ENCODE measurements around the gene PDK2.

Gene PDK2

DNA sequence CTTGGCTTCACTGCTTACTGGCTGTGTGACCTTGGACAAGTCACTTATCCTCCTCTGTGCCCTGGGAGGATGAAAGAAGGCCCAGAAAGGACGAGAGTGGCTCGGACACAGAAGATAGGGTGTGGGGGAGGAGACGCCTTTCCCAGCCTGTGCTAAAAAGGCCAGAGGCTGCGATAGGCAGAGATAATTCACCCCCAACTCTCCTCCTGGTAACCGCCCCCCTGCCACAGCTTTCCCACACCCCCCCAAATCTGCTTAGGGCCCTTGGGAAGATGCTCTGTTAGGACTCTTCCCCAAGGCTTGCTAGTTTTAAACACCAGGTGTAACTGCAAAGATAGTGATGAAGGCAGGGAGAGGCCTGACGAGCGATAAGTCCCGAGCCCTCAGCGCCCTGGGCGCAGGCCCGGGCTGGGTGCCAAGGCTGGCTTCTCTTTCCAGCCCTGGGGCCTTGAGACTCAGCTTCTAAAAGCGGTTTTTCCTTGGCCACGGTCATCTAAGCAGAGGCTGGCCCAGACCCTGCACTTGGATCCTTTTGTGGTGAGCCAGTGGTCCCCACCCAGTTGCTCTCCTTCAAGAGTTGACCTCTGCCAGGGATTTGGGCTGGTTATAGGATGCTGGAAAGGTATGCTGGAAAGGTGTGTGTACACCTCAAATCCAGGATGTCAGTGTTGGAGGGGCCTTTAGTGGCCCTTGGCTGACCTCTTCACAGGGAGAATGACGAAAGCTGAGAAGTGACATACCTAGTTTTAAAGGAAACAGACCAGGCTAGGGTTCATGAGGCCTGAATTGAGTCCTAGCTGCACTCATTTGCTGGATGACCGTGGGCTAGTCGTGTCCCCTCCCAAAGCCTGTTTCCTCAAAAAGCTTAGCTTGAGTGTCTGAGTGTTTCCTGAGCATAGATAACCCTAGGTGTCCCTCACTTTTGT lies 58.8 kb downstream of the PDK2 start:
- no peak for DNase-seq

- no peak for DNase-seq
These were observed 59.5 kb downstream of the PDK2 start for GRCh38 chr17:50154604-50155003.

GRCh38 chr17:50155115-50155819 lies 60.1 kb downstream of the PDK2 start:
- no peak for DNase-seq

GRCh38 chr17:50157891-50158290 lies 62.7 kb downstream of the PDK2 start:
- no peak for DNase-seq

DNA sequence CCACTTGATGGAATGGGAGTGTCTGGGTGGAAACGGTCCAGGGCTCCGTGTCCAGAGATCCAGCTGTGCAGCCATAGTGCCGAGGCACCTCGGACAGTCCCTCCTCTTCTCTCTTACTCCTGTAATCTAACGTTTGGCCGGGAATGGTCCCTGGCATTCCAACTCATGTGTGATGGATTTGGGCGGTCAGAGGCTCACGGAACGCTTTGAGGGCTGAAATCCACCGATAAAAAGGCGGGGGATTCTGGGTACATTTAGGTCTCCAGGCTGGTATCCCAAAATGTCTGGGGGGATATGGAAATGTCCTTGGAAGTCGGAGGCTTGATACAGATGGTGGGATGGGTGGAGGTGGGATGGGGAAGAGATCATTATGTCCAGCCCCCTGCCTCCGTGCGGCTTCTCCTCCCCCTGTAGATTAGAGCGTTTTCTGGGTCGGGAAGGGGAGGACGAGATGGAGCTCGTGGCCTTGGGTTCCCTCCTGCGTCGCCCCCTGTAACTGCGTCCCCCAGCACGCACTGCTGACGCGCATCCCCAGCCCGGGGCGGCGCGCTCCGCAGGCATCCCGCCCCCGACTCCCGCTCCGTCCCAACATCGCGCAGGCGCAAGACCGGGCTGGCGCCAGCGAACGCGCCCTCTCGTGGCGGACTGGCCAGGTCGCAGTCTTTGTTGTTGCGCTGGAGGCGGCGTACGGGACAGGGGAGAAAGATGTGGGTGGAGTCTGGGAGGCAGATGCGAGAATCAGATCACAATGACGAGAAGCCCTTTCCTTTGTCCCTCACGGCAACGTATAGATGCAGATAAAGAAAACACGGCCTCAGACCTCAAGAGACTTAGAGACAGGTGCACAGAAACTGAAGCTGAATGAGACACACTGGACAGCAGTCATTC lies 66.1 kb downstream of the PDK2 start:
- no peak for DNase-seq

All from cortex of kidney (tissue), 1 donor.